NB4 (cell line): ENCODE measurements around the gene ALX4.

Experiments
- DNase-seq: peaks from one replicate; pipeline ENCODE4 v3.0.0; 2010; ENCODE audit warnings: low read depth
- H3K4me3 ChIP-seq: one replicate; pipeline ENCODE4 v1.5.1; 2011; ENCODE audit warnings: mild to moderate bottlenecking, low read depth, low read length, moderate library complexity
- MYC ChIP-seq: IDR thresholded peaks from 2 replicates; pipeline ENCODE4 v1.6.1; 2011; ENCODE audit warnings: low read depth, low read length
- POLR2A ChIP-seq: IDR thresholded peaks from 2 replicates; pipeline ENCODE4 v1.6.1; 2011; ENCODE audit warnings: mild to moderate bottlenecking; ENCODE audit not compliant: insufficient read length; ENCODE audit errors: extremely low read depth
- TF ChIP-seq, protein P1 (sequence below): IDR thresholded peaks from 2 replicates; pipeline ENCODE4 v1.6.1; 2011; ENCODE audit warnings: low read depth, low read length
- TF ChIP-seq, protein P2 (sequence below): IDR thresholded peaks from one replicate; pipeline ENCODE4 v1.5.1; 2012; ENCODE audit warnings: low read depth, low read length

ALX4 gene

DNA sequence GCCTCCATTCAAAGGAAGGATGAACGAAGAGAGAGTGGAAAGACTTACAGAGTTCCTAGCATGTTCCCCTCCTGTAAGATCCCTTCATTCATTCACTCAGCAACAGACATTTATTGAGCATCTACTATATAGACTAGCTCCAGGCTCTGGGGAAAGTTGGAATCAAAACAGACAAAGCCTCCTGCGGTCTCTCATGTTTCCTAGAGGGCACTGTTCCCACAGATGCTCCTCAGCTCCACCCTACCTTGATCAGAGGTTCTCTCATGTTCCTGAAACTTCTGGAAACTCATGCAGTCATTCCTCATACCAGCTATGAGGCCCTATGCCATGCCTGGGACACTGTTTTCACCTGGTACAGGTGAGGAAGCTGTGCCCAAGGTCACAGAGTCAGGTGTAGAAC, 11.1 kb downstream of the ALX4 start:
- no peak overlapping the region for H3K4me3 ChIP-seq
- DNase-seq: no peak
- TF ChIP-seq MYC: no peak
- TF ChIP-seq, protein P1, sequence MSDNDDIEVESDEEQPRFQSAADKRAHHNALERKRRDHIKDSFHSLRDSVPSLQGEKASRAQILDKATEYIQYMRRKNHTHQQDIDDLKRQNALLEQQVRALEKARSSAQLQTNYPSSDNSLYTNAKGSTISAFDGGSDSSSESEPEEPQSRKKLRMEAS: no peak
- TF ChIP-seq, protein P2, sequence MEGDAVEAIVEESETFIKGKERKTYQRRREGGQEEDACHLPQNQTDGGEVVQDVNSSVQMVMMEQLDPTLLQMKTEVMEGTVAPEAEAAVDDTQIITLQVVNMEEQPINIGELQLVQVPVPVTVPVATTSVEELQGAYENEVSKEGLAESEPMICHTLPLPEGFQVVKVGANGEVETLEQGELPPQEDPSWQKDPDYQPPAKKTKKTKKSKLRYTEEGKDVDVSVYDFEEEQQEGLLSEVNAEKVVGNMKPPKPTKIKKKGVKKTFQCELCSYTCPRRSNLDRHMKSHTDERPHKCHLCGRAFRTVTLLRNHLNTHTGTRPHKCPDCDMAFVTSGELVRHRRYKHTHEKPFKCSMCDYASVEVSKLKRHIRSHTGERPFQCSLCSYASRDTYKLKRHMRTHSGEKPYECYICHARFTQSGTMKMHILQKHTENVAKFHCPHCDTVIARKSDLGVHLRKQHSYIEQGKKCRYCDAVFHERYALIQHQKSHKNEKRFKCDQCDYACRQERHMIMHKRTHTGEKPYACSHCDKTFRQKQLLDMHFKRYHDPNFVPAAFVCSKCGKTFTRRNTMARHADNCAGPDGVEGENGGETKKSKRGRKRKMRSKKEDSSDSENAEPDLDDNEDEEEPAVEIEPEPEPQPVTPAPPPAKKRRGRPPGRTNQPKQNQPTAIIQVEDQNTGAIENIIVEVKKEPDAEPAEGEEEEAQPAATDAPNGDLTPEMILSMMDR: no peak
- no peak for TF ChIP-seq POLR2A

DNA sequence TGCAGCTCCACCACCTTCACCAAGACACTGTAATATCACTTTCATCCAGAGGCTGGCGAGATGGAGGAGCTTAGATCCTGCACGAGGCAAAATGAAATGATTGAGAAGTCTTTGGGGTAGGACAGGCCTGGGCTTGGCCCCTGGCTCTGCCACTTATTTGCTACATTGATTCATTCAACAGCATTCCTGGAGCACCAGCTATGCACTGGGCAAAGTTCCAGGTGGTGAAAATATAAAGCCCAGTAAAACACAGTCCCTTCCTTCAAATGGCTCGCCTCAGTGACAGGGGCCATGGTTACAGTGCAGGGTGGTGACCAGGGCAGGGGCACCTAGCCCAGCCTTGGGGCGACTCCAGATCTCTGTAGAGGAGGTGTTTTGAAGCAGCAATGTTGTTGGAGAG, 19.7 kb downstream of the ALX4 start:
- no peak for DNase-seq
- TF ChIP-seq, protein P1: no peak
- TF ChIP-seq MYC (no peak), POLR2A (no peak)
- TF ChIP-seq, protein P2: no peak
- no peak overlapping the region for H3K4me3 ChIP-seq

DNA sequence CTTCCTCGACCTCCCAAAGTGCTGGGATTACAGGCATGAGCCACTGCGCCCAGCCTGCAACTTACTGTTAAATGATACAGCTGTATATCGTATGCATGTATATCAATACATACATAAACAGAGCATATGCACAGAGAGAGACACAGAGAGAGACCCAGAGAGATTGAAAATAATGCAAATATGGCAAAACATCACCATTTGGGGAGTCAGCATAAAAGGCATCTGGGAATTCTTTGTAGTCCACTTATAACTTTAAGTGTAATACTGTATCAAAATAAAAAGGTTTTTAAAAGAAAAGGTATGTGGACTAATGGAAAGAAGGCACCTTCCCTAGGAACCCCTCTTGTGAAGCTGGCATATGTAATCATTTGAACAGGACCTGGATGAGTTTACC, 21.8 kb downstream of the ALX4 start:
- no peak for DNase-seq
- TF ChIP-seq, protein P2: no peak
- TF ChIP-seq MYC: no peak
- no peak for TF ChIP-seq POLR2A
- TF ChIP-seq, protein P1: no peak
- no peak overlapping the region for H3K4me3 ChIP-seq

DNA sequence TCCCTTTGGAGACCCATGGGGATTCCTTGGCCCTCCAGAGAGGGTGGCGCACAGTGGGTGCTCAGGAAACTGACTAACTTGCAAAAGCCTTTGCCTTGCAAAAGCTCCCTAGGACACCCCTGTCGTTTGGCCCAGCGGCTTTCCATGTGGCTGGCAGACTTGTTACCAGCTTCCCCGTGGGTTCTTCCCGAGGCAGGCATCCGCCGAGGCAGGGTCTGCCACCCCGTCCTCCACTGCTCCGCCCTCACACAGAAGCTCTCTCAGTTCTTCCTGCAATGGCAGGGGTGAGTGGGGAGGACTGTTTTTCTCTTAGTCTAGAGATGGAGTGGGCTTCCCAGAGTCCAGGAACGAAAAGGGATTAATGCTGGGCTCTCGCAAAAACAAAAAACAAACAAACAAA, 23.0 kb downstream of the ALX4 start:
- no peak overlapping the region for H3K4me3 ChIP-seq
- TF ChIP-seq MYC (no peak), POLR2A (no peak)
- TF ChIP-seq, protein P2: no peak
- TF ChIP-seq, protein P1: no peak
- no peak for DNase-seq

DNA sequence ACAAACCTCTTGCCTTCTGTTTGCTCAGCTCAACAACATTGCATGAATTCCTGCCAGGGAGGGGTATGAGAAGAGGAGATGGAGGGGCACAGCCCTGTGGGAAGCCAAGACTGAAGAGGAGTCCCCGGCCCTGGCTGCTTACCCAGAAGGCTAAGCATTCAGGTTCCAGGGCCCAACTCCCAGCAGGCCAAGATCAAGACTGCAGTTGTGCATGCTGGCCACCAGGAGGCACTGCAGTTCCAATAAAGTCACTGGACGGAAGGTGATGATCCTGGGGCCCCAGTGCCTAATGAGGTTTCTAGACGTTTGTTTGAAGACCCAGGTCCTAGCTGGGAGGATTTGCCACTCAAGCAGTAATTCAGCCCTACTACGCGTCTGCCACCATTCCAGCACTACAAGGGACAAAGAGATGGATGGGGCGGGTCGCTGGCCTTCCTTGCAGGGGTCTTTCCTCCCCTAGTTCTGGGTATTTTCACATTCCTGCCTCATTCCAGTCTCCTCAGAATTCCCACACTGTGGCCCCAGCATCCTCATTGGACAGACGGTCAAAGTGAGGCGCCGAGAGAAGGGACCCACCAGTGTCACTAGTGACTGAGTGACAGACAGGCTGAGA, 23.6 kb downstream of the ALX4 start:
- DNase-seq: peak; percentile 79
- TF ChIP-seq, protein P1: peak; percentile 57
- TF ChIP-seq MYC: no peak
- TF ChIP-seq, protein P2: peak; percentile 92
- no peak overlapping the region for H3K4me3 ChIP-seq
